HG03378 (cell line): ENCODE data around the gene TIPARP.

Source experiments
- ATAC-seq: cut with Tn5 transposase; IDR thresholded peaks from one replicate; pipeline ENCODE4 v1.9.1; 2021; ENCODE audit warnings: mild to moderate bottlenecking, moderate library complexity; ENCODE audit not compliant: unreplicated experiment

The TIPARP gene

DNA sequence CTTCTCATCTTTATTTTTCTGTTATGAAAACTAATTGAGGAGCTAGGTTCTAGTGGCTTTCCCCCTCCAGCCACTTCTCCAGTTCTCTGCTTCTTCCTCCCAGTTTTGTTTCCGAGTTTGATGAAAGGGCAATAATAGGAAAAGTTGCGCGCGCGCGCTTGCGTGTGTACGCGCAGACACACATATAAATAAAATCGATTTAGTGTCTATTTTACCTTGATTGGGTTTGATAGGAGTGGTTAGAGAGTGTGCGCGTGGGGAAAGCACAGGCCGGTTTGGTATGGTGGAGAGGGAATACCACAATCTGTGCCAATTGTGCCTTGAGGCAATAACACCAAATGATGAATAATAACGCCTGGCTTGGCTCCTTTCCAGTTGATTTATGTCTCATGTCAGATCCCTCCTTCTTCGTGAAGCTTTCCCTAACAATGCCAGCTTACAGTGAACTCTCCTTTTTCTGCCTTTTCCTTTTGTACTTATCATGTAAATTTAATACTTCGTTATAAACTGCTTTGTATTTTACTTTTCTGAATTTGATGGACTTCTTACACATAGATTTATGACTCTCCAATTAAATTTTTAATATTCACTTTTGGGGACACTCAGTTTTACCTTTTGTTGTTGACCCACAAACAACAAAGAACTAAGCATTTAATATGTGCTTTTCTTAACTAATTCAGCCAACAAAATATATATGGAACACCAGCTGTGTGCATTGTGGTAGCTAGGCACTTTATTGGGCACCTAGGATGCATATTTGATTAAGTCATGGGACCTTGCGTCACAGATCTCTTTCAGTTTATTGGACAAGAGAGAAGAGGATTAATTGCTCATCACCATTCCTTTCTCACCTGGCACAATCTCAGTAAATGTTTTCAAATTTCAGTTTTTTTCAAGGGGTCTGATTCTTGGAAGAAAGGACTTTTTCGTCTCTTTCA, 1.7 kb downstream of the TIPARP start:
- ATAC-seq: no peak

GRCh38 chr3:156676768-156677479, 2.5 kb downstream of the TIPARP start:
- no peak for ATAC-seq

DNA sequence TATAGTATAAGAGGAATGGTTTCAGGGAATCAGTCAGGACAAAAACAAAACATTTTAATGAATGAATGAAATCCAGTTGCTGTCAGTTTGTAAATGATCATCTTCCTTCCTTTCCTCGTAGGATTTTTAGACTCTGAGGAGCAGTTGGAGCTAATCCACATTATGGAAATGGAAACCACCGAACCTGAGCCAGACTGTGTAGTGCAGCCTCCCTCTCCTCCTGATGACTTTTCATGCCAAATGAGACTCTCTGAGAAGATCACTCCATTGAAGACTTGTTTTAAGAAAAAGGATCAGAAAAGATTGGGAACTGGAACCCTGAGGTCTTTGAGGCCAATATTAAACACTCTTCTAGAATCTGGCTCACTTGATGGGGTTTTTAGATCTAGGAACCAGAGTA, 3.1 kb downstream of the TIPARP start:
- ATAC-seq: no peak

GRCh38 chr3:156678197-156678596, 3.8 kb downstream of the TIPARP start:
- no peak for ATAC-seq

- ATAC-seq: no peak
Observed at GRCh38 chr3:156680243-156680914, 6.0 kb downstream of the TIPARP start.

GRCh38 chr3:156681002-156681401, 6.6 kb downstream of the TIPARP start:
- peak; percentile 66 for ATAC-seq

DNA sequence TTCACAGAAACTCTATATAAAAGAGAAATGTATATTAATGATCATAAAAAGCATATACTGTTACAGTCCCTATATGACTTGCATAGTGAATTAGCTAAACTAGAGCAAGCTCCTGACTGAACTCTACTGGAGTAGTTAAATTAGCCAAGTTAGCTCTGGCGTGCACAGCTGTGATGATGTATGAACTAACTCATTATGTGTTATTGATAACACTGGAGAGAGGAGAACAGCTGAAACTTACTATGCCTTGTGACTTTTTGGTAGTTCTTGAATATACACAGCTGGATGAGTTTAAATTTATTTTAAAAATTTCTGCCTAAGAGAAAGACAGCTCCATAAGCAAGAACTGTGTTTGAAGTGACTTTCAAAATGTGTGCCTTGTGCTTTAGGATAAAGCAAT, 8.1 kb downstream of the TIPARP start:
- no peak for ATAC-seq

DNA sequence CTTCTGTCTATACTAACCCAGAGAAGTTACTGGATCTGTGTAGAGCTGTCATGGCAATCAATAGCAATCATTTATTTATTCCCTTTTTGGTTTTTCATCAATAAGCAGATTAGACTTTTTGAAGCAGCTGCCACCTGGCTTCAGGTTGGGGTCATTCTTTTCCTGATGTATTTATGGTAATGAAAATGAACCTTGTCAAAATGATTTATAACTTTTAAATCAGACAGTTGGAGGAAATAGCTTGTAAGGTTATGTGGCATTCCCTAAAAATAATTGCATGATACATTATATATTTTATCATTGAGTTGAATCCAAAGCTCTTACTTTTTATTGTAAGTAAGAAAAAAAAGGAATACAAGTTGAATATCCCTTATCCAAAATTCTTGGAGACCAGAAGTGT, 8.6 kb downstream of the TIPARP start:
- ATAC-seq: no peak

- ATAC-seq: no peak
Observed at GRCh38 chr3:156685198-156685597, 10.8 kb downstream of the TIPARP start.

GRCh38 chr3:156685752-156686151, 11.4 kb downstream of the TIPARP start:
- peak; percentile 25 for ATAC-seq

DNA sequence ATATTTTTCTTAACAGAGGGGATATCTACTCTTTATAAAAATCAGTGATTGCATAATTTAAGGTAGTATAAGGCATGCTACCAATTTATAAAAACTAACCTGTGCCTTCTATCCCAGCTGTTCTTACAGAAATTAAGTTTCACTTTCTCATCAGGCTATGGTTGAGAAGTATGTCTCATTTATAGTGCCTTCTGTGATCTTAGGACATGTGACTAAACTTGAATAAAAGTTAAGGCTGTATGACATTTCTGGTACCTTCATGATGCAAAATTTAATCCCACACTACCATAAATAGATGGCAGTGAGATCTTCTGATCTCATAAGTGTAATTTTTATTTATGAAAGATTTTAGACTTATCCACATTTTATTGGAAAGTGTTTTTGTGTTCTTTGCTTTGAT, 12.6 kb downstream of the TIPARP start:
- peak; percentile 34 for ATAC-seq

DNA sequence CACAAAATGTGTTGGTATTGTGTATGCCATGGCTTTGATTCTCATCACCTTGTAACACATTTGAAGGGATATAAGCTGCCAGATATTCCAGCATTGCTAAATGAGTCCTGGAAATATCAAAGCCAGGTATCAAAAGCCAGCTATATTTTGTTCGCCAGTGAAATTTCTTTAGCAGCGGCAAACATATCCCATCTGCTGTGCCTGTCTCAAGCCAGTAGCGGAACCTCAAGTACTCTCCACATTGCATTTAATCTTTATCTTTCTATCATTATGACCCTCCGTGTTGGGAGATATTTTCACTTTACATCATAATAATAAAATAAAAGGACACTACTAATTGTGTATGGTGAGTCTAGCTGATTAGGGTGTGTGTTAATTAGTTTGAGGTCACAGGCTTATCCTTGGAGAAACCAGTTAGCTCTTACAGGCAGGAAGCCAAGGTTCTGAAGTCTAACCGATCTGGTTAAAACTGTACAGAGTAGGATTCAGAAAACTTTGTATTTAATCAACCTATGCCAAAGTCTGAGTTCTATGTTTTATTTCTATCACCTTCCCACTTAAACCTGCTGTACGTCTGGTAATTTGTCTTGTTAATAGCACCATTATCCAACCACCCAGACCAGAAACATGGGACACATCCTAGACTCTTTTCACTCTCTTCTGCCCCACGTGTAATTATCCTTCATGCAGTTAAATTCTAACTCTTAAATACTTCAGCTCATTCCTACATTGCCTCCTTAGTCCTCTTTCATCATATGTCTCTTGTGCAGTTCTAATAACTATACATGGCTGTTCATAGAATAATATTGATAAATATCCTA, 14.5 kb downstream of the TIPARP start:
- ATAC-seq: no peak

DNA sequence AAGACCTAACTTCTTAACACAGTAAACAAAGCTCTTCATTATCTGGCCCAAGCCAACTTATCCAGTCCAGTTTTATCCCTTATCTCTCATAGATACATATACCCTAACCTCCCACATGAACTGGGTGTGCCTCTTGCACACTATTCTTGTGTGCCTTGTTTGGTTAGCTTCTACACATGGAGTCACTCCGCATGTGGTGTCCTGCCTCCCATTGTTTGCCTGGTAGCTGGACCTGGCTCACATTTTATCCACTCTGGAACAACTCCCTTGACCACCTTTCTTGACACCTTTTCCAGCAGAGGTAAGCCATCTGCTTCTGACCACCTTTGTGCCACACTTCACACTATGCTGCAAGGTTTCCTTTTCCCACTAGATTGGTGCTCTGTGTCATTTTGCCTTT, 15.2 kb downstream of the TIPARP start:
- no peak for ATAC-seq

GRCh38 chr3:156691920-156692319, 17.5 kb downstream of the TIPARP start:
- ATAC-seq: no peak

- ATAC-seq: no peak
Observed at GRCh38 chr3:156693166-156693565, 18.8 kb downstream of the TIPARP start.

- no peak for ATAC-seq
Observed at GRCh38 chr3:156694536-156694935, 20.1 kb downstream of the TIPARP start.

- no peak for ATAC-seq
Observed at GRCh38 chr3:156702367-156702766, 28.0 kb downstream of the TIPARP start.

- ATAC-seq: no peak
Observed at GRCh38 chr3:156704370-156705036, 30.1 kb downstream of the TIPARP start.

GRCh38 chr3:156705761-156706616, 31.6 kb downstream of the TIPARP start:
- peak; percentile 73 for ATAC-seq
